Transverse colon (tissue), 4 donors: ENCODE data around the gene CBARP. TPM values are rescaled to one million over a fixed set of nuclear protein-coding genes. Genes with fewer than 3 reads are reported as not detected.

ENCODE experiments used
- DNase-seq: peaks from one replicate; pipeline ENCODE4 v3.0.0-alpha.2; 2019
- H3K27ac ChIP-seq, 4 donors: fragments of 200-600 bp; sonication (generic); 2 replicates each; pipeline ENCODE4 v1.5.1; 2016 to 2018; ENCODE audit warnings: inconsistent platforms in 4 of 4
- H3K27me3 ChIP-seq: fragments of 200-600 bp; sonication (generic); 2 replicates; pipeline ENCODE4 v1.5.1; 2017; ENCODE audit warnings: inconsistent platforms
- H3K36me3 ChIP-seq, 4 donors: fragments of 200-600 bp; sonication (generic); 2 replicates each; pipeline ENCODE4 v1.5.1; 2017 to 2019; ENCODE audit warnings: inconsistent platforms in 4 of 4
- H3K4me1 ChIP-seq, 4 donors: fragments of 200-600 bp; sonication (generic); 2 replicates each; pipeline ENCODE4 v1.5.1; 2017 to 2020; ENCODE audit warnings: inconsistent platforms in 4 of 4
- H3K4me3 ChIP-seq, 4 donors: fragments of 200-600 bp; sonication (generic); 1 replicate in 1 of 4; 2 replicates in 3 of 4; pipeline versions ENCODE4 v1.5.1 to v1.6.1; 2017 to 2019; ENCODE audit warnings: inconsistent platforms in 4 of 4
- H3K9me3 ChIP-seq, 2 donors: fragments of 200-600 bp; sonication (generic); 2 replicates each; pipeline ENCODE4 v1.5.1; 2017 to 2019; ENCODE audit warnings: inconsistent platforms in 2 of 2
- EP300 ChIP-seq: sonication (generic); formaldehyde crosslinking; IDR thresholded peaks from one replicate; pipeline ENCODE4 v1.6.1; 2017; ENCODE audit warnings: antibody characterized with exemption, low read depth
- POLR2A ChIP-seq: fragments of 450-650 bp; IDR thresholded peaks from one replicate; pipeline ENCODE4 v1.6.1; 2016; ENCODE audit warnings: antibody characterized with exemption, mild to moderate bottlenecking, moderate library complexity
- POLR2AphosphoS5 ChIP-seq, 3 donors: sonication (generic); formaldehyde crosslinking; IDR thresholded peaks; one replicate each; pipeline ENCODE4 v1.6.1; 2016; ENCODE audit warnings: antibody characterized with exemption in 3 of 3
- WGBS, 2 donors: methylation state at CpG; one replicate each; pipeline ENCODE4 v1.1.5; 2018; ENCODE audit warnings: low coverage in 1 of 2; 5-methylcytosine and 5-hydroxymethylcytosine counted together
- in situ Hi-C, 4 donors: fragments of 200-750 bp; cut with MboI; loops; one replicate each; pipeline versions ENCODE4 v1.15.0 to v1.15.1; 2017; ENCODE audit warnings: low sequenced_read_pairs in 3 of 4, low pct_ligation_motif_present in 1 of 4, low pct_unique_long_range_greater_than_20kb in 1 of 4
- intact Hi-C: fragments of 100-400 bp; cut with DNase I; formaldehyde crosslinking; loops from one replicate; pipeline ENCODE4 v1.15.1; 2023; ENCODE audit warnings: low total_unique reads
- total RNA-seq, 4 donors: library from RNA; depleted of rRNA; stranded (reverse); fragments of >200 nt; gene quantifications; one replicate each; pipeline ENCODE4 v1.1.0, GENCODE V29; 2016
- TF ChIP-seq, protein P1 (sequence below), 5 experiments: fragments of 200-600 bp in 3 of 5; fragments of 450-650 bp in 2 of 5; sonication (generic) in 3 of 5; IDR thresholded peaks; 1 replicate in 2 of 5; 2 replicates in 3 of 5; pipeline ENCODE4 v1.5.1; 2016 to 2017; ENCODE audit warnings: antibody characterized with exemption in 5 of 5, inconsistent platforms in 3 of 5, mild to moderate bottlenecking in 2 of 5, moderate library complexity in 1 of 5

The CBARP gene
- total RNA-seq, 4 donors from 2014 or later, result 0.32 to 5.2 (median 0.68) TPM; not detected in 1

DNA sequence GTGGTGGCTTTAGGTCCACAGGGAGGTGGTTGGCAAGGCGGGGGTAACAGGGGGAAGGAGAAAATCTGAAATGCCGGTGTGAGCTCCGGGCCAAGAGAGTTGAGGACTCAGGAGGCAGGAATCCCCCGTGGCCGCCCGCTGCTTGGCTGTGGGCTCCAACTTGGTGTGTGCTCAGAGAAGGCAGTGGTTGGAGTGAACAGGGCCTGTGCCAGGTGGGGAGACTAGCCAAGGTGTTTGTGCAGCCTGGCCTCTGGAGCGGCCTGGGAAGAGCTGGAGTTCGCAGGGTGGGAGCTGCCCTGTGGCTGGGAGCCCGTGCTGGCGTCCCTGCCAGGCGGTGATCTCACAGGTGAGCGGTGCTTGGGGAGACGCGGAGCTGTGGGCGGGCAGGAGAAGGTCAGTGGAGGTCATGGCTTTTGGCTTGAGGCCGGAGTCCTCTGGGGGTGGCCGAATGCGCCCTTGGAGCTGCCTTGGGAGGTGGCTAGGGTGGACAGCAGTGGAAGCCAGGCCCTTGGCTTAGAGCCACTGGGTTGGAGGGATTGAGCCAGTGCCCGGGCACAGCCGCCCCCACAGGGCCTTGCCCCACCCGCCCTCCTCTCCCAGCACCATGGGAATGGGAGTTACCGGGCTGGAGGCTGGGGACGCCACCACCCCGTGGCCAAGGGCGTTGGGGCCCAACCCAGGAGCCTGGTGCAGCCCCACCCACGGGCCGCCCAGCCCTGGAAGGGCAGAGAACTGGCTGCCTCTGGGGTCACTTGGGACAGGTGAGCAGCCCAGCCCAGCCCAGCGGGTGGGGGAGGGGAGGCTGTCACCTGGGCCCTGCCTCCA, 24.2 kb upstream of the CBARP start:
- Histone ChIP-seq H3K36me3 (peaks cover 0 to 7% (median 1%) of the 10 kb centered on the region in 4 donors), H3K4me3 (peak overlapping the region in 3 of 4 donors; percentile 55 to 61 (median 61)), H3K4me1 (peaks cover 60 to 81% (median 77%) of the 10 kb centered on the region in 4 donors), H3K9me3 (no peaks in the 10 kb centered on the region), H3K27me3 (no peaks in the 10 kb centered on the region), H3K27ac (peak overlapping the region; percentile 98 to 100 (median 98))
- DNase-seq, result peak; percentile 94
- in situ Hi-C loops (no loop called here), intact Hi-C loops (no loop called here)
- WGBS, 2 donors, result 31% methylated on average over 19 of the region's 28 CpGs; no CpG with 5 or more reads in 1 of the 2 donors
- TF ChIP-seq, protein P1, sequence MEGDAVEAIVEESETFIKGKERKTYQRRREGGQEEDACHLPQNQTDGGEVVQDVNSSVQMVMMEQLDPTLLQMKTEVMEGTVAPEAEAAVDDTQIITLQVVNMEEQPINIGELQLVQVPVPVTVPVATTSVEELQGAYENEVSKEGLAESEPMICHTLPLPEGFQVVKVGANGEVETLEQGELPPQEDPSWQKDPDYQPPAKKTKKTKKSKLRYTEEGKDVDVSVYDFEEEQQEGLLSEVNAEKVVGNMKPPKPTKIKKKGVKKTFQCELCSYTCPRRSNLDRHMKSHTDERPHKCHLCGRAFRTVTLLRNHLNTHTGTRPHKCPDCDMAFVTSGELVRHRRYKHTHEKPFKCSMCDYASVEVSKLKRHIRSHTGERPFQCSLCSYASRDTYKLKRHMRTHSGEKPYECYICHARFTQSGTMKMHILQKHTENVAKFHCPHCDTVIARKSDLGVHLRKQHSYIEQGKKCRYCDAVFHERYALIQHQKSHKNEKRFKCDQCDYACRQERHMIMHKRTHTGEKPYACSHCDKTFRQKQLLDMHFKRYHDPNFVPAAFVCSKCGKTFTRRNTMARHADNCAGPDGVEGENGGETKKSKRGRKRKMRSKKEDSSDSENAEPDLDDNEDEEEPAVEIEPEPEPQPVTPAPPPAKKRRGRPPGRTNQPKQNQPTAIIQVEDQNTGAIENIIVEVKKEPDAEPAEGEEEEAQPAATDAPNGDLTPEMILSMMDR (IDR thresholded peaks at IDR 0.05), result no peak
- peak; percentile 10 to 81 (median 74) for TF ChIP-seq POLR2AphosphoS5 (IDR thresholded peaks at IDR 0.05)
- peak; percentile 89 for TF ChIP-seq POLR2A
- peak; percentile 90 for TF ChIP-seq EP300

DNA sequence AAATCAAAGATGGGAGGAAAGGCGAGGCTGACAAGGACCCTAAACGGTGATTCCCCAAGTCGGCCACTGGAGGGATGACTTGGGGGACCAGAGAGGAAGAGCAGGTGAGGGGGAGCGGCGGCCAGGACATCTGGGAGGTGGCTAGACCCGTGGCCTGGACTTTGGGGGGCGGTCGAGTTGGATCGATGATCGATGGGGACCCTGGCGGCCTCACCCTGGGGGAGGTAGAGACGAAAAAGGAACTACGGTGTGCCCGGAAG, 23.7 kb upstream of the CBARP start:
- Histone ChIP-seq H3K4me3 (peak overlapping the region; percentile 55 to 72 (median 61)), H3K4me1 (peaks cover 59 to 82% (median 77%) of the 10 kb centered on the region in 4 donors), H3K27ac (peak overlapping the region; percentile 98 to 100 (median 98)), H3K9me3 (no peaks in the 10 kb centered on the region), H3K36me3 (peaks cover 0 to 12% (median 4%) of the 10 kb centered on the region in 4 donors), H3K27me3 (no peaks in the 10 kb centered on the region)
- WGBS, 2 donors, result 7 to 17% methylated on average over 3 to 14 of the region's 14 CpGs
- no peak for TF ChIP-seq EP300
- TF ChIP-seq, protein P1 (IDR thresholded peaks at IDR 0.05), result peak in 3 of 5 experiments; percentile 26 to 65 (median 54)
- in situ Hi-C loops, result no loop called here
- DNase-seq, result no peak
- intact Hi-C loops, result no loop called here

DNA sequence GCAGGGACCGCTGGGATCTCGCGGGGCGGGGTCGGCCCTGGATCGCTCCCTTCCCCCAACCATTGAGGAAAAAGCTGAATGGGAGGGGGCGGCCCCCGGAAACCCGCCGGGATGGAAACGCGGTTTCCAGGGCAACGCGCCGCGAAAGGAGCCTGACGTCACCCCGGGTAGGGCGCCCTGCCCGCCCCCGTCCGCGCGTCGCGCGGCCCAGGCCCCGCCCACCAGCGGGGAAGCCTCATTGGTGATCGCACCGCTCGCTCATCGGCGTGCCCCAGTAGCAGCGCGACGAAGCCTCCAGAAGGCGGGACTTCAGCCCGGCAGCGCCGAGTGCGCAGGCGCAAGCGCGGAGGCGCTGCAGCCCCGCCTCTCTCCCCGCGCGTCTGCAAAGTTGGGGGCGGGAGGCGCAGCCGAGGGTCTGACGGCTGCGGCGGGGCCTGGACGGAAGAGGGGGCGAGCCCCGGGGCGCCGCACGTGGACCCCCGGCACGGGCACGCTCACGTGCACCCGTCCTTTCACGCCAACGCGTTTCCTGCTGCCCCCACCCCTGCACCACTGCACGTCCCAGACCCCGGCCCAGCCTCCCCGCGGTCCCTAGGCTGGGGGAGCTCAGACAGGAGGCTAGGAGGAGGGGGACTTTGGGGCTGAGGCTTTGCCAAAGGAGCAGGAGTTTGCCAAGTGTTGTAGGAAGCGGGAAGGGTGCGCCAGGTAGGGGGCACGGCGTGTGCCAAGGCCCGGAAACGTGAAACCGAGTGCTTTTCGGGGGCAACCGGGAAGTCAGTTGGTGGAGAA, 23.1 kb upstream of the CBARP start:
- peak; percentile 98 for DNase-seq
- Histone ChIP-seq H3K4me1 (peaks cover 57 to 79% (median 73%) of the 10 kb centered on the region in 4 donors), H3K27ac (peak overlapping the region; percentile 98 to 100 (median 98)), H3K4me3 (peak overlapping the region; percentile 55 to 72 (median 61)), H3K36me3 (peaks cover 0 to 16% (median 5%) of the 10 kb centered on the region in 4 donors), H3K27me3 (no peaks in the 10 kb centered on the region), H3K9me3 (no peaks in the 10 kb centered on the region)
- TF ChIP-seq POLR2A (peak; percentile 79), POLR2AphosphoS5 (IDR thresholded peaks at IDR 0.05) (peak; percentile 86 to 92 (median 88)), EP300 (no peak)
- TF ChIP-seq, protein P1 (IDR thresholded peaks at IDR 0.05), result no peak
- in situ Hi-C loops, result no loop called here
- intact Hi-C loops, result no loop called here
- 0 to 2% methylated on average over 14 to 37 of the region's 83 CpGs for WGBS, 2 donors
